ENCODE results near the gene CHMP4B. TPM values are rescaled to one million over a fixed set of nuclear protein-coding genes. Genes with fewer than 3 reads are reported as not detected.

Gene CHMP4B
- total and polyA plus RNA-seq, 4 donors = 2.7 to 37.2 (median 17.2) TPM

- H3K4me1 ChIP-seq (ENCODE audit: control insufficient read depth in 4 of 4, insufficient read depth in 4 of 4, low read length in 3 of 4) = peaks cover 11 to 49% (median 30%) of the 10 kb centered on the region in 4 donors
- no peak overlapping the region for H3K27ac ChIP-seq (ENCODE audit: low read depth in 1 of 2, low read length in 2 of 2)
- no peaks in the 10 kb centered on the region for H3K27me3 ChIP-seq (ENCODE audit: control insufficient read depth in 4 of 4, insufficient read depth in 4 of 4, low read length in 3 of 4)
- no peak overlapping the region for H3K4me3 ChIP-seq (ENCODE audit: low read depth in 1 of 3, low read length in 3 of 3)
- H3K9me3 ChIP-seq (ENCODE audit: control insufficient read depth in 4 of 4, low read length in 3 of 4) = no peaks in the 10 kb centered on the region
- TF ChIP-seq ZBTB33 (IDR thresholded peaks at IDR 0.05) (no peak), REST (IDR thresholded peaks at IDR 0.05) (no peak), HNF4A (conservative IDR thresholded peaks at IDR 0.05) (no peak), SP1 (IDR thresholded peaks at IDR 0.05) (no peak), MAX (IDR thresholded peaks at IDR 0.05) (no peak), RAD21 (IDR thresholded peaks at IDR 0.05) (no peak), HNF4G (IDR thresholded peaks at IDR 0.05) (no peak)
- no peak for DNase-seq (ENCODE audit: low spot score)
- no peak overlapping the region for H3K9ac ChIP-seq (ENCODE audit: low read depth in 1 of 2, low read length in 2 of 2)
- 79% methylated on average over 3 of the region's 3 CpGs for WGBS
- H3K36me3 ChIP-seq (ENCODE audit: control insufficient read depth in 4 of 4, insufficient read depth in 3 of 4, low read depth in 1 of 4, low read length in 3 of 4) = no peaks in the 10 kb centered on the region
Observed at GRCh38 chr20:33829636-33830035, 18.5 kb downstream of the CHMP4B start.

GRCh38 chr20:33830371-33830770 is 19.2 kb downstream of the CHMP4B start:
- WGBS = 80% methylated on average over 4 of the region's 4 CpGs
- H3K4me3 ChIP-seq (ENCODE audit: low read depth in 1 of 3, low read length in 3 of 3) = no peak overlapping the region
- no peaks in the 10 kb centered on the region for H3K36me3 ChIP-seq (ENCODE audit: control insufficient read depth in 4 of 4, insufficient read depth in 3 of 4, low read depth in 1 of 4, low read length in 3 of 4)
- TF ChIP-seq CTCF (IDR thresholded peaks at IDR 0.05; ENCODE audit: low read depth, low read length, missing input control) (no peak), GABPA (IDR thresholded peaks at IDR 0.05 in 1 of 2, conservative IDR thresholded peaks at IDR 0.05 in 1 of 2) (no peak), FOXA2 (IDR thresholded peaks at IDR 0.05) (no peak), SP1 (IDR thresholded peaks at IDR 0.05) (no peak), EGR1 (IDR thresholded peaks at IDR 0.05; ENCODE audit: low read depth in 2 of 2) (no peak), YY1 (IDR thresholded peaks at IDR 0.05) (no peak), ATF3 (IDR thresholded peaks at IDR 0.05) (no peak), TAF1 (conservative IDR thresholded peaks at IDR 0.05) (no peak), RXRA (IDR thresholded peaks at IDR 0.05) (no peak), ZBTB33 (IDR thresholded peaks at IDR 0.05) (no peak), HNF4G (IDR thresholded peaks at IDR 0.05) (no peak)
- H3K27ac ChIP-seq (ENCODE audit: low read depth in 1 of 2, low read length in 2 of 2) = no peak overlapping the region
- no peaks in the 10 kb centered on the region for H3K27me3 ChIP-seq (ENCODE audit: control insufficient read depth in 4 of 4, insufficient read depth in 4 of 4, low read length in 3 of 4)
- no peak for DNase-seq (ENCODE audit: low spot score)
- H3K9me3 ChIP-seq (ENCODE audit: control insufficient read depth in 4 of 4, low read length in 3 of 4) = no peaks in the 10 kb centered on the region
- peaks cover 7 to 41% (median 26%) of the 10 kb centered on the region in 4 donors for H3K4me1 ChIP-seq (ENCODE audit: control insufficient read depth in 4 of 4, insufficient read depth in 4 of 4, low read length in 3 of 4)
- no peak overlapping the region for H3K9ac ChIP-seq (ENCODE audit: low read depth in 1 of 2, low read length in 2 of 2)

All from liver (tissue), 9 donors.